Islet of Langerhans (tissue), 1 donor: ENCODE results near the gene HSPA4L.
A peak's percentile ranks its signal among the peaks of the same experiment; 100 is the strongest.

Experiments used
- FAIRE-seq: peaks from one replicate; lab custom pipeline; 2011; peaks lifted over from hg19 to GRCh38; lab: Jason Lieb, UNC

HSPA4L gene

DNA sequence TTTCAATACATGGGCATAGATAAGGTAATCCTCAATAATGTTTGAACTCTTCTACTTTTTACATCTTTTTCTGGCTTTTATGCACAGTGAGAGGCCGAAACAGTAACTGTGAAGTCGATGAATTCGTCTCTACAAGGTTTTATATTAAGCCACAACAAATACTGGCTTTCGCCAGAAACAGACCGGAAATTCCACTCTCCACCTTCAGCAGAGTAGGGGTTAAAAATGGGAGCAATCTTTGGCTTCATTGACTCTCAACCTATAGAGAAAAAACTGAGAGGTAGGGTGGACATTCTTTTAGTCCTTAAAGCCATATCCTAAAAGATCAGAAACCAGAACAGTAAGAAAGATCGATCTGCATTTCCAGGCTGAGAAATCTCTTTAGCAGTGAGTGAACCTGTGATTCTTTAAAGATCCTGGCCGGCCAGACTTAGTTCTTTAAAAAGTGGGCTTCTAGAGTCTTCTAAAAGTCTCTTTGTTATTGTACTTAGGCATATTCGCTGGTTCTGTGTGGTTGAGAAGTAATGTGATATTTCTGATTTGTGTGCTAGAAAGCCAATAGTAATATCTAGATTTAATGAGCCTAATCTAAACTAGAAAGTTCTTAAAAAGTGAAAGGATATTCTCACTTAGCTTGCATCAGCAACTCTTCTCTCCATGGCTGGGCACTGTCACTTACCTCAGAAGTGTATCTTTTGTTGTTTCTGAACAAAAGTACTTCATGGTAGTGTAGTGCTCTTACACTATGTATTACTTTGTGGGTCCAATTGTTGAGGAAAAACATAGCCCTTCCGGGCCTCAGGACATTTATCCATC is 2.0 kb downstream of the HSPA4L start:
- FAIRE-seq: peak; percentile 95

- peak; percentile 36 for FAIRE-seq
Measured at GRCh38 chr4:127788517-127788916, 6.4 kb downstream of the HSPA4L start.

- FAIRE-seq: no peak
Measured at GRCh38 chr4:127791391-127791790, 9.3 kb downstream of the HSPA4L start.

- no peak for FAIRE-seq
Measured at GRCh38 chr4:127793528-127793927, 11.4 kb downstream of the HSPA4L start.

- FAIRE-seq: peak; percentile 33
Measured at GRCh38 chr4:127799711-127800110, 17.6 kb downstream of the HSPA4L start.

GRCh38 chr4:127809173-127809800 is 27.2 kb downstream of the HSPA4L start:
- no peak for FAIRE-seq

DNA sequence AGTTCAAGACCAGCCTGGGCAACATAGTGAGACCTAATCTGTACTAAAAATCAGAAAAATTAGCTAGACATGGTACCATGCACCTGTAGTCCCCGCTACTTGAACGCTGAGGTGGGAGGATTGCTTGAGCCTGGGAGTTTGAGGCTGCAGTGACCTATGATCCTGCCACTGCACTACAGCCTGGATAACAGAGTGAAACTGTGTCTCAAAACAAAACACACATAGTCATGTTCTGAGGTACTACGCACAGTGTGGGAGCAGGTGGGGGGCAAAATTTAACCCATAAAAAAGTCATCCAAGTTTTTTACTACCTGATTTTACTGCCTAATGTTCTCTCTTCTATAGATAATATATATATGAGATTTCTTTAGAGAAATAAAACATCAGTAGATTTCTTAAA is 28.4 kb downstream of the HSPA4L start:
- FAIRE-seq: no peak

DNA sequence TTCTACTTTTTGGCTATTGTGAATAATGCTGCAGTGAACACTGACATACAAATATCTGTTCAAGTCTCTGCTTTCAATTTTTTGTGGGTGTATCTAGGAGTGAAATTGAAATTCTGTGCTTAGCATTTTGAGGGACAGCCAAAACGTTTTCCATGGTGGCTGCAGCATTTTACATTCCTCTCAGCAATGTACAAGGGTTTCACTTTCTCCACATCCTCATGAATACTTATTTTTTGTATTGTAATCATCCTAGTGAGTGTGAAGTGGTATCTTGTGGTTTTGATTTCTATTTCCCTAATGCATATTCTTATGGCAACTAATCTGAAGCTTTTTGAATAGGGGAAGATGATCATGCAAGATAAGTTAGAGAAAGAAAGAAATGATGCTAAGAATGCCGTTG is 40.3 kb downstream of the HSPA4L start:
- no peak for FAIRE-seq

DNA sequence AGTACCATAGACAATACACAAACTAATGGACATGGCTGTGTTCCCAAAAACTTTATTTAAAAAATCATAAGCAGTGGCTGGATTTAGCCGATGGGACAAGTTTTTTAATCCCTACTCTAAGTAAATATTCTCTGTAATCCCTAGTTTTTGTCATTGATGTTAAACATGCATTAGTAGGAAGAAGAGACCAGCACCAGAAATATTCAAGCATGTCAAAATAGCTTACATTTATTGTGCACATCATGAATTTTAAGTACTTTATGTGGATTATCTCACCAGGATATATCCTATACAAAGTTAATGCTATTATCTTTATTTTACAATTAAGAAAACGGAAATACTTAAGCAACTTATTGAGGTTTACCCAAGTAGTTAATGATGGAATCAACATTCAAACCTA is 46.0 kb downstream of the HSPA4L start:
- no peak for FAIRE-seq

GRCh38 chr4:127829014-127829413 is 46.9 kb downstream of the HSPA4L start:
- no peak for FAIRE-seq

- no peak for FAIRE-seq
Measured at GRCh38 chr4:127832585-127832984, 50.5 kb downstream of the HSPA4L start.

GRCh38 chr4:127843704-127844600 is 61.8 kb downstream of the HSPA4L start:
- FAIRE-seq: no peak

- FAIRE-seq: no peak
Measured at GRCh38 chr4:127844601-127845116, 62.5 kb downstream of the HSPA4L start.

DNA sequence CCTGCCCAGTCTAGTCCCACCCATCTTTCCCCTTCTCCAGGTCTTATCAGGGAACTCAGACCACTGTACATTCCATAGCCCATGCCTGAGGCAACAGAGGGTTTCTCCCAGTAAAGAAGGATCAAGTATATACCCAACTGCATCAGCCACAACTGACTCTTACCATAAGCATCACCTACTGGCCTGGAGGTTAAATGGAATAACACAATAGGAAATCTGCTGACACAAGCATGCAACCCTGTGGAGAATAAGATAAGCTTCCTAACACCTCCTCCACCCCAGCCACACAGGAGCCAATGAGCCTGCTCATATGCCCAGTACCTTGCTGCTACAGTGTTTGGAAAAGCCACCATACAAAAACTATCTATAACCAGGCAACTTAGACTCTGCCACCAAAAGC is 63.9 kb downstream of the HSPA4L start:
- FAIRE-seq: no peak

GRCh38 chr4:127846765-127847164 is 64.6 kb downstream of the HSPA4L start:
- FAIRE-seq: no peak

- no peak for FAIRE-seq
Measured at GRCh38 chr4:127849505-127850234, 67.5 kb downstream of the HSPA4L start.

DNA sequence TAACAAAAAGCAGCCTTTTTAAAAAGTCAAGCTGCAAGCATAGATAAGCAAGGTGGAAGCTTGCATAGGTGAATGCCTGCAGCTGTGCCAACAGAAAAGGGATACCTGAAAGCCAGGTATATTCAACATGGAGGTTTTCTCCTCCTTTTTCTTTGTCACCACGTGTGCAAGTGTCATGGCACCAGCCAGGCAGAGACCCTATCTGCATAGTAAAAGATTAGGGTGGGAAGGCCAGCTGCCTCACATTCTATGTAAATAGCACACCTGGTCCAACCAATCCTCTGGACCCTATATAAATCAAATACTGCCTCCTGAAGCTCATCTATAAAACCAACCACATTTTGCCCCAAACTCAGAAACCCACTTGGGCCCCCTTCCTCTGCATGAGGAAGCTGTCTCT is 70.5 kb downstream of the HSPA4L start:
- no peak for FAIRE-seq

- FAIRE-seq: no peak
Measured at GRCh38 chr4:127856196-127856812, 74.2 kb downstream of the HSPA4L start.

- FAIRE-seq: no peak
Measured at GRCh38 chr4:127856813-127857447, 74.8 kb downstream of the HSPA4L start.

DNA sequence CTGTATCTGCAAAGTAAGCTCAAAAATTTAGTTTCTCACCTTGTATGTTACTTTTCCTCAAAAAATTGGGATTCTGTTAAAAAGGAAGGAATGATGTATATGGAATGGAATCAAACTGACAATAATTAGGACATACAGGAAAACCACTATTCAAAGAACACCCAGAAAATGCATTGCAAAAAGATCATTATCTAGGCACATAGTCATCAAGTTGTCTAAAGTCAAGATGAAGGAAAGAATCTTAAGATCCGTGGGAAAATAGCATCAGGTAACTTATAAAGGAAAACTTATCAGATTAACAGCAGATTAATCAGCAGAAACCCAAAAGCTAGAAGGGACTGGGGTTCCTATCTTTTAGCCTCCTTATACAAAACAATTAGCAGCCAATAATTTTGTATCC is 75.5 kb downstream of the HSPA4L start:
- FAIRE-seq: no peak

GRCh38 chr4:127868196-127868595 is 86.1 kb downstream of the HSPA4L start:
- no peak for FAIRE-seq
